ENCODE measurements around the gene GLCCI1.

DNA sequence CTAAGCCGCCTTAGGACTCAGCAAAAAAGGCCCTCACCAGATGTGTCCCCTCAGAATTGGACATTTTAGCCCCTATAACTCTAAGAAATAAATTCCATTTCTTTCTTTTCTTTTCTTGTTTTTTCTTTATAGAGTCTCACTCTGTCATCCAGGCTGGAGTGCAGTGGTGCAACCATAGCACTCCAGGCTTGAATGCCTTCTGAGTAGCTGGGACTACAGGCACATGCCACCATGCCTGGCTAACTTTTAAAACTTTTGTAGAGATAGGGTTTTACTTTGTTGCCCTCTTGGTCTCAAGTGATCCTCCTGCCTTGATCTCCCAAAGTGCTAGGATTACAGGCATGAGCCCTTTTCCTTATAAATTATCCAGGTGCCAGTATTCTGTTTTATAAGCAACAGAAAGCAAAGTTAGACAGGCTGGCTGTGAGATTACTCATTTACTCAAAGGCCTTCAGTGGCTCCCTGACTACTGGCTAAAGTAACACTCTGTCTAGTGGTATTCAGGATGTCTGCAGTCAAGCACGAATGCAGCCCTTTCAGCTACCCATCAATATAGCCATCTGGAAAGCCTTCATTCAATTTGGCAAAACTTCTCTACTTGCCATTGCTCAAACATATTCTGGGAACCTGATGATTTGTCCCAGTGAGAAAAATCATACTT, 164.7 kb downstream of the GLCCI1 start:
- TF ChIP-seq POLR2A (IDR thresholded peaks at IDR 0.05) (no peak), EP300 (IDR thresholded peaks at IDR 0.05) (no peak)
- TF ChIP-seq, protein P1, sequence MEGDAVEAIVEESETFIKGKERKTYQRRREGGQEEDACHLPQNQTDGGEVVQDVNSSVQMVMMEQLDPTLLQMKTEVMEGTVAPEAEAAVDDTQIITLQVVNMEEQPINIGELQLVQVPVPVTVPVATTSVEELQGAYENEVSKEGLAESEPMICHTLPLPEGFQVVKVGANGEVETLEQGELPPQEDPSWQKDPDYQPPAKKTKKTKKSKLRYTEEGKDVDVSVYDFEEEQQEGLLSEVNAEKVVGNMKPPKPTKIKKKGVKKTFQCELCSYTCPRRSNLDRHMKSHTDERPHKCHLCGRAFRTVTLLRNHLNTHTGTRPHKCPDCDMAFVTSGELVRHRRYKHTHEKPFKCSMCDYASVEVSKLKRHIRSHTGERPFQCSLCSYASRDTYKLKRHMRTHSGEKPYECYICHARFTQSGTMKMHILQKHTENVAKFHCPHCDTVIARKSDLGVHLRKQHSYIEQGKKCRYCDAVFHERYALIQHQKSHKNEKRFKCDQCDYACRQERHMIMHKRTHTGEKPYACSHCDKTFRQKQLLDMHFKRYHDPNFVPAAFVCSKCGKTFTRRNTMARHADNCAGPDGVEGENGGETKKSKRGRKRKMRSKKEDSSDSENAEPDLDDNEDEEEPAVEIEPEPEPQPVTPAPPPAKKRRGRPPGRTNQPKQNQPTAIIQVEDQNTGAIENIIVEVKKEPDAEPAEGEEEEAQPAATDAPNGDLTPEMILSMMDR (IDR thresholded peaks at IDR 0.05): no peak

Data from tibial nerve (tissue), 4 donors.